ENCODE results near the gene TWF2.
A peak's percentile ranks its signal among the peaks of the same experiment; 100 is the strongest.

The TWF2 gene

DNA sequence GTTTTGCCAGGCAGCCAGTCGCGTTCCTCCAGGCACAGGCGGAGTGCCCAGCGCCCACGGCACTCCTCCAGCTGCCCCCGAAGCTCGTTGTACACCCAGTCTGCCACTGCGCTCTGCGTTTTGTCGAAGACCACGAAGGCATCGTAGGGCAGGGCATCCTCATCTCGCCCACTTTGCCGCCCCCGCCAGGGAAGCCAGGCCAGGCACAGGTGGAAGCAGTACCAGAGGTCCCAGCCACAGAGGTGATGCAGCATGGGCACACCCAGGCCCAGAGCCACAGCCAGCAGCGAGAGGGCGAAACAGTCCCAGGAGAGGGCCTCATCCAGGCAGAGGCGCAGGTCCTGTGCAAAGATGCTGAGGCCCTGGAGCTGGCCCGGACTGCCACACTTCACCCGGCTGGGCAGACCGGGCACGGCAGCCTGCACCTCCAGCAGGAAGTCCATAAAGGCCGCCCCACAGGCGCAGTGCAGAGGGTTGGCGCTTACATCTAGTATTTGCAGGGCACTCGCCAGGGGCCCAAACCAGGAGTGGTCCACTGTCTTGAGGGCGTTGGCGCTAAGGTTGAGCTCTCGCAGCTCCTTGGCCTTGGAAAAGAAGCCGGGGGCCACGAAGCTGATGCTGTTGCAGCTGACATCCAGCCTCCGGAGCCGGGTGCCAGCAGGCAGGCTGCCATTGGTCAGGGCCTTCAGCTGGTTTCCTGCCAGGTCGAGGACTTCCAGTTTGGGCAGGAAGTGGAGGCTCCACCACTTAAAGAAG is 17.2 kb downstream of the TWF2 start:
- no peak for DNase-seq

- no peak for DNase-seq
Observed at GRCh38 chr3:52221141-52221562, 17.8 kb downstream of the TWF2 start.

DNA sequence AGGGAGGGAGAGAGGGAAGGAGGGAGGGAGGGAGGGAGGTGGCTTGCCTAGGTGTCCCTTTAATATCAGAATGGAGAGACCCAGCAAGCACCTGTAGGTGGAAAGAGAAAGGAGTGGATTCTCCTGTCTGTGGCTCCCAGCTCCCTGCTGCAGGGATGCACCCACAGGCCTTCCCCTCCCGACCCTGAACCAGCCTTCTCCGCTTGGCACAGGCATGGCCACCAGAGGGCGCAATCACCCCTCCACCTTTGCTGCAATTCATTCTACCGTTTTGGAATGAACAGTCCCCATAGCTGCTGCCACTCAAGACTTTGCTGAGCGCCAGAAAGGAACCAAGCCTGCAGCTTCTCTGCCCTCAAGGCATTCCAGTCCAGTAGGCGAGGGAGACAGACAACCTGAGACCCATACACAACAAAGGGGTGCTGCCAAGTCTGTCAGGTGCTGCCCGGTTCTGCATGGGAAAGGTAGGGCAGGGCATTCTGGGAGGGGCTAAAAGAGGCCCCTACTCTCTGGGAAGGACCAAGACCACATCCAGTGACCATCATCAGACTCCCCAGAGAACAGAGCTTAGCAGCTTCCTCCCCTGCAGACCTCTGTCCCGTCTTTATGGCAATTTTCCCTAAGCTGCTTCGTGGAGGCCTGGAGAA is 18.5 kb downstream of the TWF2 start:
- peak; percentile 37 for DNase-seq

GRCh38 chr3:52218937-52219650 is 19.9 kb downstream of the TWF2 start:
- no peak for DNase-seq

GRCh38 chr3:52218454-52218853 is 20.5 kb downstream of the TWF2 start:
- no peak for DNase-seq

- no peak for DNase-seq
Observed at GRCh38 chr3:52218026-52218425, 20.9 kb downstream of the TWF2 start.

- no peak for DNase-seq
Observed at GRCh38 chr3:52217409-52217805, 21.6 kb downstream of the TWF2 start.

GRCh38 chr3:52216585-52217408 is 22.2 kb downstream of the TWF2 start:
- peak; percentile 51 for DNase-seq

GRCh38 chr3:52215351-52215750 is 23.6 kb downstream of the TWF2 start:
- DNase-seq, result no peak

GRCh38 chr3:52213901-52214300 is 25.1 kb downstream of the TWF2 start:
- DNase-seq, result no peak

DNA sequence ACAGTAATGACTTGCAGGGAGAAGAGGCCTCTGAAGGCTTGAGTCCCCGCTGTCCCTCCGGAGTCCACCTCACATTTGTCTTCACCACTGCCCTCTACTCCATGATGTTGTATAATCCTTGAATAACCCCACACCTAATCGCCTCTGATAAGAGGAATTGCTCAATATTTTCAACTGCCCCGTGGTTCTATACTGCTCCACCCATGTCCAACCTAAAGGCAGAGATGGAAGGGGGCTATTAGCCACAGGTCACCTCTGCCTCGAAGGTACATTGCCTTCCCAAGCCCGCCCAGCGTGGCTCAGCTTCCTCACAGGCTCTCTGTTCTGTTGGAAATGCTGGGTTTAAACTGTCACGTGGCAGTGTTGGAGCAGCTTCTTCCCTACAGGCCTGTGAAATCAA is 26.0 kb downstream of the TWF2 start:
- no peak for DNase-seq

DNA sequence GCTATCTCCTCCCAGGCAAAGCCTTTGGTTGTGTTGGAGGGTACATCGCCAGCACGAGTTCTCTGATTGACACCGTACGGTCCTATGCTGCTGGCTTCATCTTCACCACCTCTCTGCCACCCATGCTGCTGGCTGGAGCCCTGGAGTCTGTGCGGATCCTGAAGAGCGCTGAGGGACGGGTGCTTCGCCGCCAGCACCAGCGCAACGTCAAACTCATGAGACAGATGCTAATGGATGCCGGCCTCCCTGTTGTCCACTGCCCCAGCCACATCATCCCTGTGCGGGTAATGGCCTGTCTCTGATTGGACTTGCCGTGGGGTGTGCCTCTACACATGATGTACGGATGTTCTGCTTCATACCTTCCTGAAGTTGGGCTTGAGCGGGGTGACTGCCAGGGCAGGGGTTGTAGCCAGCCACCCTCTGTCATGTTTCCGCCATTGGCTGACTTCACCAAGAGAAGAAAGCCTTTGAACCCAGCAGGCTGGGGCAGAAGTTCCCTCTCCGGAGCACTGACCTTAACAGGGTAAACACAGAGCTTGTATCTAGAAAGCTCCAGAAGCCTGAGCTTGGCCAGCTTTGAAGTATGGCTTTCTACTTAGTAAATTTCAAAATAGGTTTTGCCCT is 27.6 kb downstream of the TWF2 start:
- no peak for DNase-seq

GRCh38 chr3:52210550-52211046 is 28.4 kb downstream of the TWF2 start:
- no peak for DNase-seq

DNA sequence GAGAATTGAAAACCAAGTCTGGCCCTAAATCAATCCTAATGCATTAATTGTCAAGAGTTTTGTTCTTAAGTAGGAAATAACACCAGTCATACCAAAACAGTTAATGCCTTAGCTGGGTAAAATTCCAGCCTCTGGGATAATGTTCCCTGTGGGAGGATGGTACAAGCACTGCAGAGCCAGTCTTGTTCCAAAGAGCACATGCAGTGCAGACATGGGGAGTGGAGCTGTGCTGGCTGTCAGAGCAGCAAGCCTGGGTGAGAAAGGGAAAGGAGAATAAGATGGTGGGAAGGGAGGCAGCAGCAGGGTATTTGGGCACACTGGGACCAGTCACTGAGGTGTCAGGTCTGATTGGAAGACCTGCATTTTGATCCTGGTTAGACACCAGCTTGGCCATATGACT is 28.9 kb downstream of the TWF2 start:
- no peak for DNase-seq

- DNase-seq, result no peak
Observed at GRCh38 chr3:52208556-52208955, 30.4 kb downstream of the TWF2 start.

- no peak for DNase-seq
Observed at GRCh38 chr3:52205727-52206372, 33.1 kb downstream of the TWF2 start.

- DNase-seq, result peak; percentile 46
Observed at GRCh38 chr3:52204337-52205073, 34.5 kb downstream of the TWF2 start.

DNA sequence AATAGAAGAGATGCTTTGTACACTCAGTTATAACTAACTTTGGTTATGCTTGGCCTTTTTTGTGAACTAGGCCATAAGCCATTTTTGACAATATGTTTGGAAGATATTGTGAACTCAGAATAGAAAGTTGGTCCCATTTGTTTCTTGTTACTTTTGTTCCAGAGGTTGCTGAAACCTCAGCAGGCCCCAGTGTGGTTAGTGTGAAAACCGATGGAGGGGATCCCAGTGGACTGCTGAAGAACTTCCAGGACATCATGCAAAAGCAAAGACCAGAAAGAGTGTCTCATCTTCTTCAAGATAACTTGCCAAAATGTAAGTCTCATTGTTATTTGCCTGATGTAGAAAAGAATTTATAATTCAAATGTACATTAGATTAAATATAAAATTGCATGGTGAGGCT is 35.3 kb downstream of the TWF2 start:
- no peak for DNase-seq

DNA sequence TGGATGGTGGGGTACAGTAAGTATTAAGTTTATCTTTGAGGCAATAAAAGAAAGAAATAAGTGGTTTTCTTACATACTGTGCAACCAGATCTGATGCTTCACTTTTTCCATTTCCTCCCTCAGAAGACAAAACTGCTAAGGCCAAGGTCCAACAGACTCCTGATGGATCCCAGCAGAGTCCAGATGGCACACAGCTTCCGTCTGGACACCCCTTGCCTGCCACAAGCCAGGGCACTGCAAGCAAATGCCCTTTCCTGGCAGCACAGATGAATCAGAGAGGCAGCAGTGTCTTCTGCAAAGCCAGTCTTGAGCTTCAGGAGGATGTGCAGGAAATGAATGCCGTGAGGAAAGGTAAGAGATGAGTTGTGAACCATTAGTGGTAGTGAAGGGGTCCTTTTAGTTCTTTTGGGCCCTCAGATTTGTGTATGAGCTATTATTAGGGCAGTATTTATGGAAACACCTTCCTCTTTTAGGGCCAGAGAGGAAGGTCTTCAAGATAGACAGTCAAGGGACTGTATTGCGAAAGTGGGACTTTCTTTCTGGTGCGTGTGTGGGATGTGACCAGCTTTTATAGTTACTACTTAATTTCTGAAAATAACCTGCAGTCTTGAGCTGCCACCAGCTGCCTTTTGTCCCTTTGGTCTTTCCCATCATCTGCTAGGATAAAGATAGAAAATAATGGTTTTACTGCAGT is 36.4 kb downstream of the TWF2 start:
- no peak for DNase-seq

DNA sequence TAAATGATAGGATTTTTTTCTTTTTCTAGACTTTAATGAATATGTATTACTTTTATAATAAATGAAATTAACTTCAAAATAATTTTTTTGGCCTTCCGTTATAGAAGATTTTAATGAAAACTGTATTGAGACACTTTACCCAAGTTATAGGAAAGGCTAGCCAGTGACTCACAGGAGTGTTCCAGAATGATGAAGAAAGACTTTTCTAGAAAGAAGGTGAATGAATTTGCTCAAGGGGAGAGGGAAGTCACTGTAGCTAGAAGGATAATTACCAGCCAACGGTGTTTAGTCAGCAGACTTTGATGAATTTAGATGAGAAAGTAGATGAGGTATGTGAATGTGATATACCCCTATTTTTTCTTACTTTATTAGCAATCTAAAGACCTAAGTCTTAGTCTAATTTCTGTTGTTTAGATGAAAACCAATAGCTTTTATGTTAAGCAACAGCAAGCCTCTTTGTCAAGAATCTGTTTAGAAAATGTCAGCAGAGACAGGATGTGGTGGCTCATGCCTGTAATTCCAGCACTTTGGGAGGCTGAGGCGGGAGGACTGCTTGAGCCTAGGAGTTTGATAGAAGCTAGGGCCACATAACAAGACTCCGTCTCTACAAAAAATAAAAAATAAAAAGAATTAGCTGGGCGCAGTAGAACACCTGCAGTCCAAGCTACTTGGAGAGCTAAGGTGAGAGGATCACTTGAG is 37.8 kb downstream of the TWF2 start:
- no peak for DNase-seq

All from NCI-H1092 treated with DMSO at 0.1 percent for 48 hours (cell line).